Middle frontal gyrus (tissue), 1 donor: Measurements from ENCODE around the gene SLC13A5.
A peak's percentile ranks its signal among the peaks of the same experiment; 100 is the strongest.
"Not testable (repeated sequence)": the region's sequence is repeated elsewhere in the genome, so short reads cannot be mapped to it uniquely, and the experiment has no call there.

Source experiments
- DNase-seq: peaks from one replicate; pipeline ENCODE4 v3.0.0-alpha.2; 2015; ENCODE audit warnings: low spot score; ENCODE audit errors: extremely low spot score

Gene SLC13A5

DNA sequence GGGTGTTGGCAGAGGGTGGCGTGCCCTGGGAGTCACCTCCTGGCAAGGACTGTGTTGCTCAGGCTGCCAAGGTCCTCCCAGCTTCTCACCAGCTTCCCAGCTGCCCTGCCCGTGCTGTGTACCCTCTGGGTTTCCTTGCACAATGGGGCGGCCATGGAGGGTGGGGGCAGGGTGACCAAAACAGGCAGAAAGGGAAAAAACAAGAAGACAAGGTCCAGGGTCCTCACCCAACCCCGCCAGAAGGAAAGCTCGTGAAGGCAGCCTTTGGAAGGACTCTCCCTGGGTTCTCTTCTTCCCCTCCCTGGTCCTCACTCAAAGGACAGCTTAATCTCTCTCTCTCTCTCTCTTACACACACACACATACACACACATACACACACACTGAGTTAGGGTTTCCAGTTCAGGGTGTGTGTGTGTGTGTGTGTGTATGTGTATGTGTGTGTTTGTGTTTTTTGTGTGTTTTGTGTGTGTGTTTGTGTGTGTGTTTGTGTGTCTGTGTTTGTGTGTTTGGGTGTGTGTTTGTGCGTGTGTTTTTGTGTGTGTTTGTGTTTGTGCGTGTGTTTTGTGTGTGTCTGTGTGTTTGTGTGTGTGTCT, 2.0 kb downstream of the SLC13A5 start:
- no peak for DNase-seq

DNA sequence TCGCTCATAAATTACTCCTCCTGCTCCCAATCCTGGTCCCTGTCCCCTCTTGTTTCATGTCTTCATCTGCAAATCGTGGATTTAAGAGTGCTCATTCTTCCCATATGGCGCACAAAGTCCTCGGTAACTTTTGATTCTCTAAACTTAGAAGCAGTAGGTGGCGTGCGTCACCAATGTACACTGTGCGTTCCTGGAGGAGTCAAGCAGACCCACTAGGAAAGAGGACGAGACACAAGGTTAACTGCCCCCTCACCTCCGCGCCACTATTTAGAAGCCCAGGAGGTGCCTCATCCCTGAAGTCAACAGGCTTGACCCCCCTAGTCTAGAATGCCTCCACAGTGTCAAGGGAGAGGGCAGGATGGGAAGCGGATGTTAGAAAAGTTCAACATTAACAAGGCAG, 2.9 kb downstream of the SLC13A5 start:
- DNase-seq = peak; percentile 18

- DNase-seq = no peak
Measured at GRCh38 chr17:6708357-6708961, 4.7 kb downstream of the SLC13A5 start.

GRCh38 chr17:6706996-6707395, 6.2 kb downstream of the SLC13A5 start:
- DNase-seq = no peak

- no peak for DNase-seq
Measured at GRCh38 chr17:6706499-6706898, 6.7 kb downstream of the SLC13A5 start.

GRCh38 chr17:6704470-6705052, 8.6 kb downstream of the SLC13A5 start:
- no peak for DNase-seq

DNA sequence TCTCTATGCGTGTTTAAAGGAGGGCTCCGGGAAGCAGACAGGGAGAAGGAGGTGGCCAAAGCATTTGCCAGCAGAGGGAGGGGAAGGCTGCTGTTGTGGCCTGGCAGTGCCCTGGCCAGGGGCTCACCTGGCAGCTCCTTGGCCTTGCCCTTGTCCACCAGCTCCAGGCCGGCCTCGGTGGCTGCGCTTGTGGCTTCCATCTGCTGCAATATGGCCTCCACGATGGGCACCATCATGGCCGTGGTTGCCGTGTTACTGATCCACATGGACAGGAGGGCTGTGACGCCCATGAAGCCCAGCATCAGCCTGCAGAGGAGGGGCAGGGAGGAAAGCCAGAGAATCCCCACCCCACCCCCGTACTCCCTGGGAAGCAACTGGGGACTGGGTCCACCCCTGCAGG, 9.4 kb downstream of the SLC13A5 start:
- DNase-seq = no peak

GRCh38 chr17:6702567-6703215, 10.5 kb downstream of the SLC13A5 start:
- no peak for DNase-seq

DNA sequence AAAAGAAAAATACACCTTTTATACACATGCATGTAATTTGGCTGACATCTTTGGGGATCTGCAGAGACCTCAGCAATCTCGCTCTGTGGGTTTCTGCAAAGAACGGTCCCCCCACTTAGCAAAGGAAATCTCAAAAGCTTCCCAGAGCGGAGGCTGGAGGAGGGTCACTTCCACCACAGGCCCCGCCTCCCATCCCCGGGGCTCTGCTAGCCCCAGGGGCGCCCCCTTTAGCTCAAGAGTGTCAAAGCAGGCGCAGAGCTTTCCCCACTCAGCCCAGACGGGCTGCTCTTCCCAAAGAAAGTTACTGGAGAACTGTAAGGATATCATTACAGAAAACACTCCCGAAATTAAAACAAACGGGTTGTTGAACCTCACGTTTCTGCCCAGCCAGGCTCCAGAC, 11.4 kb downstream of the SLC13A5 start:
- DNase-seq = no peak

GRCh38 chr17:6700948-6701307, 12.2 kb downstream of the SLC13A5 start:
- no peak for DNase-seq

DNA sequence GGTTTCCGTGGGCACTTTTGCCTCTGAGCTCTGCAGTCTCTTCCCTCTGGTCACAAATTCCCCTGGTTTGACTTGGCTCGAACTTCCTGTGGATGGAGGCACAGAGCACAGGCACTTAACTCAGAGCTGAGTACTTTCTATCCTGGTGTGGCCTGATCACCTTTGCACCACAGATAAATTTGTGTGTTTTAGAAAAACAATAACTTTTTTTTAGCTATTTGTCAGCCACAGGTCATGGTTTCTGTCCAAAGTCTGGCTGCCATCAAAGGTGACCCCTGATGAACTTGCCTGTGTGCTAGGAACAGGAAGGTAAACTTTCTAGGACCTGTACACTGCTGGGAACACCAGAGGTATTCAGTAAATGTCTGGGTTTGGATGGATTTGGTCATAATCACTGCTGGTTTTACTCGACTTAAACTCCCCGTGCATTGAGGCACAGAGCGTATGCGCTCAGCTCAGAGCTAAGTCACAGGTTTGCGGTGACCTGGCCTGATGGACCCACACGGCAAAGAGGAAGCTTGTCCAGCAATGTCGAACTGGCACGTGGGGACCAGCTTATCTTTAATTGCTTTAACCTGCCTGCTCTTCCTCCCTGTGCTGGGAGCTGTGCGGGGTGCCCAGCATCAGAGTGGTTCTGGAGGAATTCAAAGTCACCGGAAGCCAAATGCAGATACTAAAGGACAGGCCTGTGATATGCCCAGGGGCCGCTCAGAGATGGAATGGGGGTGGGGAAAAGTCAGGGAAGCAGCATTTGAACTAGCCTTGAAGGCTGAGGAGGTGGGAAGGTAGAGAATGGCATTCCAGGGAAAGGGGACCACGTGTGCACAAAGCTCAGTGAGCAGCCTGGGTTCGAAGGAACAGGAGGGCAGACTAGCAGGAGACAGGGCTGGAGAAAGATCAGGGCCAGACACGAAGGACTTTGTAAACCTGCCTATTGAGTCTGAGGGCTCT, 12.9 kb downstream of the SLC13A5 start:
- DNase-seq = no peak

- DNase-seq = no peak
Measured at GRCh38 chr17:6698004-6698403, 15.2 kb downstream of the SLC13A5 start.

DNA sequence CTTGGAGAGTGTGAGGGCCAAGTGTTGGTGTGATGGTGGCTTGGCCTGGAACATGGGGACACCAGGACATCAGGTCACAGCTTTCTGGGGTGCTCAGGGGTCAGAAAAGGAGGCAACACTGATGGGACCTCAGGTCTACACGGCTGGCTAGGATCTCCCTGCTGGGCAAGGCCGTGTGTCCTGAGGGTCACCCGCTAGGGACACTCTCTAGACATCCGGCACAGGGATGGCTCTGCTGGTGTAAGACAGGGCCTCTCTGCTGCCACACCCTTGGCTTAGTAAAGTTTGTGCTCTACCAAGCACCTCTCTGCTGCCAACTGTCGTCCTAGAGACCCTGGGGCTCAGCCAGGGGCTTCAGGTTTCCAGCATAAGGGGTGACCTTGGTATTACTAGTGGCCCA, 16.3 kb downstream of the SLC13A5 start:
- DNase-seq = no peak

GRCh38 chr17:6695565-6695964, 17.6 kb downstream of the SLC13A5 start:
- no peak for DNase-seq

DNA sequence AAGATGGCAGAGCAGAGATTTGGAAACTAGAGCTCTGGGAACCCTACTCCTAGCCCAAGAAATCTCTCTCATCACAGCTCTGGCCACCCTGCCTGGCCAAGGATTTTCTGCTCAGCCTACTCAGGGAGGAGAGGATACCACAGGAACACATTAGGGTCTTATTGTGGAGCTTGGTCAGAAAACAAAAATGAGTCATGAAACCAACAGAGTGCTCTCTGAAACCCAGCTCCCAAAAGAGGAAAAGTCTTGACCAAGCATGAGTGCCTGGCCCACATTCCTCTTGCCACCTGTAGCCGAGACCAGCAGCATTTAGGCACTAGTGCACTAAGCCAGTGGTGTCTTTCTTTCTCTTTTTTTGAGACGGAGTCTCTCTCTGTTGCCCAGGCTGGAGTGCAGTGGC, 18.1 kb downstream of the SLC13A5 start:
- DNase-seq = no peak

DNA sequence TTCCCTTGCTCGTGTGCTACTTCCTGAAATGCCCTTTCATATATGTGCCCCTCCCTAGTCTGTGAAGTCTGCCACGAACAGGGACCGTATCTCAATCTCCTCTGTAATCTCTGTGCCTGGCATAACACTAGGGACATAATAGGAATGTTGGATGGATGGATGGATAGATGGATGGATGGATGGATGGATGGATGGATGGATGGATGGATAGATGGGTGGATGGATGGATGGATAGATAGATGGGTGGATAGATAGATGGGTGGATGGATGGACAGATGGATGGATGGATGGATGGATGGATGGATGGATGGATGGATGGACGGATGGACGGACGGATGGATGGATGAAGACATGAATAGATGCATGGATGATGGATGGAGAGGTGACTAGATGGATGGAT, 21.2 kb downstream of the SLC13A5 start:
- DNase-seq = not testable (repeated sequence)

DNA sequence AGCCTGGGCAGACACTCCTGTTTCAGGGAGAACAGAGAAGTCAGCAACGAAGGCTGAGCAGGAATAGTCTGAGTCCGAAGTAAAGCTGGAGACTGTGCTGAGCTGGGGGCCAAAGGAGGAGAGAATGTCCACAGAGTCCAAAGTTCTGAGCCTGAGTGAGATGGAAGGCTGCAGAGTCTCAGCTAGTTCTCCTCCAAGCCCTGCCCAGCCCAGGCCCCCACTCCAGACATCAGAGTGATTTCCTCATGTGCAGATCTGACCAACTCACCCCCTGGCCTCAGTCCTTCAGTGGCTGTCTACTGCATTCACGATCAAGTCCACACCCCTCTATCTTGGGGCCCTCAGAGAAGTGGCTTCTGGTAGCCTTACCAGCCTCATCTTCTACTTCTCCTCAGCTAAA, 21.6 kb downstream of the SLC13A5 start:
- no peak for DNase-seq

DNA sequence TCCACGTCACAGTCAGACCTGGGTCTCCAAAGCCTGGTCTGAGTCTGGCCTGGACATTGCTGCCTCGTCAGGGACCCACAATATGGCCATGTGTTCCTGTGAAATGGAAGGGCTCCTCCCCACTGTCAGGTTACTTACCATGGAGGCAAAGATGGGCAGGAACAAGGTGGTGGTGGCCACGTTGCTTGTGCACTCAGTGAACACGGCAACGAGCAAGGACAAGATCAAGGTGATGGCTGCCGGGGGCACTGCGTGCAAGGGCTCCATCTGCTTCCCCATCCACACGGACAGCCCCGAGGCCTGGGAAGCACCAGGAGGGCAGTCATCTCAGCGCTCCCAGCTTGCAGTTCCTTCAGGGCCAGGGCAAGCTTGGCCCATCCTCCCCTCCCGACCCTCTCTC, 22.5 kb downstream of the SLC13A5 start:
- DNase-seq = no peak

DNA sequence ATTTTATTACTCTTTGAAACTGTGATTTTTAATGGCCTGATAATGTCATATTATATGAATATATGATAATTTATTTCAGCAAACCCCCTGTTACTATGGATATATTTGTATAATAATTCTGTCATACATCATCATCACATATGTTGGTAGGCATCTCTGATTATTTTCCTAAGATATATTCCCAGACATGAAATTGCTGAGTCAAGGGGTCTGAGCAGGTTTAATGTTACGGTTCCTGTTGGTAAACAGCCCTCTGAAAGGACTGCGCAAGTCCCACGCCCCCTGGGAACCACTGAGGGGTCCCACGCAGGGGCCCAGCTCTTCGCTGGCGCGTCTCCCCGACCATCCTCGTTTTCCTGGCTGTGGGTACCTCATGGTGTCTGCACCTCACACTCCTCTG, 24.2 kb downstream of the SLC13A5 start:
- DNase-seq = no peak

- no peak for DNase-seq
Measured at GRCh38 chr17:6686026-6686425, 27.1 kb downstream of the SLC13A5 start.

DNA sequence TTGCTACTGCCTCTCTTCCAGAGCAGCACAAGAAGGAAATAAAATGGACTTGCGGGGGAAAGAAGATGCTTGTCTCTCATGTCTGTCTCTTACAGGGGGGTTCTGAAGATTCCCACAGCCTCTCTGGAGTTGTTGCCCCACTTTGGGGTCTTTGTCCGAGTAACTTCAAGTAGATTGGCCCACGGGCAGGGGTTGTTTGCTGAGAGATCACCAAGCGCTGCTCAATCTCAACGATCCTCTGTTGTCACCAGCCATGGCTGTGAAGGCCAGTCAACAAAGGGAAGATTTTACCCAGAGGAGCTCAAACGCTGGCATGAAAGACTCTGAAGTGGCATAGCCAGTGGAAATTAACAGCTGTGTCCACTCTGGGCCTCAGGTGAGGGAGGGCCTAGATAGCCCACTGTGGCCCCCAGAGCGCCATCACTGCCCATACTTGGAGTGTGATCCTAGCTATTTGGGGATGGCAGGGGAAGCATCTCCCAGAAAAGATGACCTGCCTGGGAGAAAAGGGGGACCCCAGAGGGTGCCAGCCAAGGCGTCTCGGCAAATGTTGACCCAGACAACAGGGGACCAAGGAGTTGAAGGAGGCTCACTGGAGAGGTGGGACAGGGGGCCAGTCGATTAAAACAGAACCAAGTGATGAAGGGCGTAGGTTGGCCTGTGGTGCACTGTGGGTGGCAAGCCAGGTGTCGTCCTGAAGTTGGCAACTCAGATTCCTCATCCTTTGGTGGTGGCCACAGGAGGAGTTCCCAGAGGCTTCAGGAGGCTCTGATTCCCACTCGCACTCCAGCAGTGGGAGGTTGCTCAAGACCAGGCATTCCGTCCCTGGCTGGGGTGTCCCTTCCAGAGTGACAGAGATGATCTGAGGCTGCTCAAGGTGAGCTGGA, 28.0 kb downstream of the SLC13A5 start:
- DNase-seq = no peak
